SK-MEL-5 (cell line): ENCODE results near the gene SOX8. TPM values are rescaled to one million over a fixed set of nuclear protein-coding genes. Genes with fewer than 3 reads are reported as not detected.
"Not testable (repeated sequence)": the region's sequence is repeated elsewhere in the genome, so short reads cannot be mapped to it uniquely, and the experiment has no call there.

ENCODE experiments used
- DNase-seq: peaks from one replicate; pipeline ENCODE4 v3.0.0-alpha.2; 2016; ENCODE audit warnings: low read depth, low spot score
- in situ Hi-C: cut with HindIII; loops from 2 replicates; pipeline ENCODE4 v1.10.0; 2016; ENCODE audit warnings: low sequenced_read_pairs, high pct_unique_total_duplicates, low pct_unique_long_range_greater_than_20kb
- polyA plus RNA-seq, 2 experiments: library from polyadenylated mRNA; depleted of rRNA; stranded (reverse); fragments of >200 nt; gene quantifications; 2 replicates each; pipeline ENCODE4 v1.2.3, GENCODE V29; 2015
- total RNA-seq: library from RNA; depleted of rRNA; stranded (reverse); fragments of >200 nt; shearing (Covaris generic); gene quantifications from 2 replicates; pipeline ENCODE4 v1.2.3, GENCODE V29; 2014; rRNA removed

Gene SOX8
- total RNA-seq = 14.8 and 16.7 TPM in 2 replicates
- 20.5 and 21.8 TPM in 2 replicates for polyA plus RNA-seq (2015; cell fraction: cytosol; rRNA removed)
- 50.7 and 76.4 TPM in 2 replicates for polyA plus RNA-seq (2015; cell fraction: nucleus; rRNA removed)

DNA sequence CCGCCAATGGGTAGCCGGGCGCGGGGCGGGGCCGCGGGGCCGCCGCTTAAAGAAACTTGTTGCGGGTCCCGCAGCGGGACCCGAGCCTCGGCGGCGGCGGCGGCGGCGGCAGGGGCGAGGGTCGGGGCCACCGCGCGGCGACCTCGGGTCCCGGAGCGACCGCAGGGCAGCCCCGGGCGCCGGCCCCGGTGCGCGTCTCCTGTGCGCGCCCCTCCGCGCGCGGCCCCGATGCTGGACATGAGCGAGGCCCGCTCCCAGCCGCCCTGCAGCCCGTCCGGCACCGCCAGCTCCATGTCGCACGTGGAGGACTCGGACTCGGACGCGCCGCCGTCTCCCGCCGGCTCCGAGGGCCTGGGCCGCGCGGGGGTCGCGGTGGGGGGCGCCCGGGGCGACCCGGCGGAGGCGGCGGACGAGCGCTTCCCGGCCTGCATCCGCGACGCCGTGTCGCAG is at the start of gene SOX8:
Gene SOX8, plus strand, starts transcription at position 76 of the 450 bp plus-strand sequence. Its CDS starts 153 bp downstream, at position 229.
- in situ Hi-C loops = no loop called here
- no peak for DNase-seq

DNA sequence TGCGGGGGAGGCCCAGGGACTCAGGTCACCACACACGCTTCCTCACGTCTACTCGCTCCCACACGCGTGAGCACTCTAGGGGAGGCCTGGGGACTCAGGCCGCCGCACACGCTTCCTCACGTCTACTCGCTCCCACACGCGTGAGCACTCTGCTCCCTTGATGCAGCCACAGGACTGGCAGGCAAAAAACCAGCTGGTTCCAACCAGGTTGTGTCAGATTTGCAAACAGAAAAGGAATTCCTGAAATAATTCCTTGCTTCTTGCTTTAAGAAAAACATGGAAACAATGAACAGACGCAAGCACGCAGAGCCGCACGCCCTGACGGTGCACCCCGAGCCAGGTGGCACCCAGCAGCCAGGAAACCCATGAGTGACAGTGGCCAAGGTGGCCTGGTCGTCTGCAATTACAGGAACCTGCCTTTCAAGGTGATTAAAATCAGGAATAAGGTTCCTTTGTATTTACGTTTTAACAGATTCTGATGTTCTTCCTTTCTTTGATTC is 48.7 kb upstream of the SOX8 start:
- in situ Hi-C loops = no loop called here
- no peak for DNase-seq

GRCh38 chr16:933581-933980 is 48.0 kb upstream of the SOX8 start:
- in situ Hi-C loops = no loop called here
- no peak for DNase-seq

- in situ Hi-C loops = no loop called here
- no peak for DNase-seq
Observed at GRCh38 chr16:934178-934577, 47.4 kb upstream of the SOX8 start.

GRCh38 chr16:935684-936083 is 45.9 kb upstream of the SOX8 start:
- DNase-seq = no peak
- in situ Hi-C loops = no loop called here

- in situ Hi-C loops = no loop called here
- no peak for DNase-seq
Observed at GRCh38 chr16:937311-937710, 44.3 kb upstream of the SOX8 start.

- DNase-seq = no peak
- in situ Hi-C loops = no loop called here
Observed at GRCh38 chr16:937723-938122, 43.8 kb upstream of the SOX8 start.

DNA sequence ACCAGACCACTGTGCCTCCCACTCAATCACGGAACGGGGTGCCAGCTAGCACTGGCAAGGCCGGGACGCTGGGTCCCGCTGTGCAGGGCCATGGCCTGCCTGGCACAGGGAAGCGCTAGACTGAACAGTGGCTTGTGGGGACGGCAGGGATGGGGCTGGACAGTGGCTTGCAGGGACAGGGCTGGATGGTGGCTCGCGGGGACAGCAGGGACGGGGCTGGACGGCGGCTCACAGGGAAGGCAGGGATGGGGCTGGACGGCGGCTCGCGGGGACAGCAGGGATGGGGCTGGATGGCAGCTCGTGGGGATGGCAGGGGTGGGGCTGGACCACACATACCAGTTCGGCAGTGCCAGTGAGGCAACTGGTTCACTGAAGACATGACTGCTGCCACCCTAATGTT is 43.4 kb upstream of the SOX8 start:
- DNase-seq = no peak
- in situ Hi-C loops = no loop called here

DNA sequence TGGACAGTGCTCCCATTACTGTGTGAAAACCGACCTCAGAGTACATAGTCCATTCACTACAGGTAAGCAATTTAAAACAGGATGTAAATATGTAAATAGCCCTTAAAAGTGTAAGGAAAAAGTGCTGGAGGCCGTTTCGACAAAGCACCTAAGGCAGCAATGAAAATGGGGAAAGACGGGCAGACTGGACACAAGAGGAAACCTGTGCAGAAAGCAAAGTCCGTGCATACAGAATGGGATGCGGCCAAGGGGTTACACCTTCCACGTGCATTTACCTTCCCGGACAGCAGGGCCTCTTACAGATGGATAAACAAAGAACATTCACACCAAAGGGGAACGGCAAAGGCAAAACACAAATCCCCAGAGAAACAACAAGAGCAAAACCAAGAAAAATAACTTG is 42.8 kb upstream of the SOX8 start:
- in situ Hi-C loops = no loop called here
- DNase-seq = no peak

DNA sequence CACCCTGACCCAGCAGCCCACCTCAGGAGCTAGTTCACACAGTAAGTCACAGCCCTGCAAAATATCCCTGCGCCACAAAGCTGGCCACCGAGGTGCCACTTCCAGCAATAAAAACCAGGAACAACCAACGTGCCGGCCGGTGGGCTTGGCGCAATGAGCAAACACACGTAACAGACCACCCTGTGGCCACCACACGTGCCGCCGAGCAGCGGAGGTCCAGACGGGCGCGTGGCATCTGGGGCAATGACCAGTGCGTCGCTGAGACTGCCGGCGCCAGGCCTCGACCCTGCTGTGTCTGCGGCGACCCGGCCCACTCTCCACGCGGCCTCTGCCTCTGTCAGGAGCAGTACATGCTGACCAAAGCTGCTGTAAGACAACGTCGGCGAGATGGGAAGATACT is 42.3 kb upstream of the SOX8 start:
- in situ Hi-C loops = no loop called here
- DNase-seq = no peak

DNA sequence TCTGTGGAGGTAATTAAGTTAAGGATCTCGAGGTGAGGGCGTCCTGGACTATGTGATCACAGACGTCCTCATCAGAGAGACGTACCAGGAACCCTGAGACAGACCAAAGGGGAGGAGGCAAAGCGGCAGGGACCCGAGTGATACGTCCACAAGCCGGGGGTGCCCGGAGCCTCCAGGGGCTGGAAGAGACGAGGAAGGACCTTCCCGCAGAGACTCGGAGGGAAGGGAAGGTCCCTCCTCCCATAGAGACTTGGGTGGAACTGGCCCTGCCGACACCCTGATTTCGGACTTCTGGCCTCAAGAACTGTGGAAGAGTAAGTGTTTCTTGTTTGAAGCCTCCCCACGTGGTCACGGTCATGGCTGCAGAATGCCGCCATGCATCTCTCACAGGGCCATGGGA is 41.6 kb upstream of the SOX8 start:
- DNase-seq = no peak
- in situ Hi-C loops = no loop called here

- in situ Hi-C loops = no loop called here
- no peak for DNase-seq
Observed at GRCh38 chr16:942436-943060, 39.0 kb upstream of the SOX8 start.

DNA sequence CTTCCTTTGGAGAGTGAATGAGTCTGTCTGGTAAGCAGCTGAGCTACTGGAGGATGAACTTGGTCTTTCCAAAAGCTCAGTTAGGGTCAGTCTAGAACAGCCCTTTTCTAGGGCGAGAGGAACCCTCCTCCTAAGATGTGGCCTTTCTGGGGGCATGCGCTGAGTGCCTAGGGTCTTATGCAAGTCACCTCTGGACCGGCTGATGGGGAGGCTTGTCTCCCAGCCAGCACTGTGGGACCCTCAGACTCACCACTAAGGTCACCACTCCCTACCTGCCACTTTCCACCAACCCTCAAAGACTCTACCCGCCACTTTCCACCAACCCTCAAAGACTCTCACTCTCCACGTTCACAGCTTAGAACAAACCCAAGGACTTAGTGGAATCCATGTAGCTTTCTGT is 37.6 kb upstream of the SOX8 start:
- no peak for DNase-seq
- in situ Hi-C loops = no loop called here

GRCh38 chr16:945271-946047 is 36.1 kb upstream of the SOX8 start:
- in situ Hi-C loops = no loop called here

GRCh38 chr16:946048-946395 is 35.5 kb upstream of the SOX8 start:
- in situ Hi-C loops = no loop called here
- DNase-seq = no peak

More at GRCh38 chr16:945271-946047, 36.1 kb upstream of the SOX8 start:
- no peak for DNase-seq

GRCh38 chr16:947255-947921 is 34.2 kb upstream of the SOX8 start:
- no peak for DNase-seq
- in situ Hi-C loops = no loop called here

- in situ Hi-C loops, DNase-seq: not testable (repeated sequence)
Observed at GRCh38 chr16:947922-948303, 33.7 kb upstream of the SOX8 start.

DNA sequence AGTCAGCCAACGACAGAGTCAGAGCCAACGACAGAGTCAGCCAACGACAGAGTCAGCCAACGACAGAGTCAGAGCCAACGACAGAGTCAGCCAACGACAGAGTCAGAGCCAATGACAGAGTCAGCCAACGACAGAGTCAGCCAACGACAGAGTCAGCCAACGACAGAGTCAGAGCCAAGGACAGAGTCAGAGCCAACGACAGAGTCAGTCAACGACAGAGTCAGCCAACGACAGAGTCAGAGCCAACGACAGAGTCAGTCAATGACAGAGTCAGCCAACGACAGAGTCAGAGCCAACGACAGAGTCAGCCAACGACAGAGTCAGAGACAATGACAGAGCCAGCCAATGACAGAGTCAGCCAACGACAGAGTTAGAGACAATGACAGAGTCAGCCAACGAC is 32.8 kb upstream of the SOX8 start:
- in situ Hi-C loops, DNase-seq: not testable (repeated sequence)
